Measurements from ENCODE around the gene LRRC28.

GRCh38 chr15:99257107-99257750 is 5.9 kb downstream of the LRRC28 start:
- TF ChIP-seq CTCF (IDR thresholded peaks at IDR 0.05; ENCODE audit: low read depth, low read length) (no peak), EZH2phosphoT487 (IDR thresholded peaks at IDR 0.05; ENCODE audit: low read depth) (no peak)

Measured in OCI-LY3 (cell line).